Fibroblast of lung (primary cell): Measurements from ENCODE around the gene SPP1. TPM values are rescaled to one million over a fixed set of nuclear protein-coding genes. Genes with fewer than 3 reads are reported as not detected.
A peak's percentile ranks its signal among the peaks of the same experiment; 100 is the strongest.
"Not testable (repeated sequence)": the region's sequence is repeated elsewhere in the genome, so short reads cannot be mapped to it uniquely, and the experiment has no call there.

Source experiments
- DNase-seq, 2 donors: peaks; one replicate each; pipeline versions ENCODE4 v3.0.0 to v3.0.0-alpha.2; 2010; ENCODE audit warnings: low read depth in 2 of 2
- H2AFZ ChIP-seq: 2 replicates; pipeline ENCODE4 v1.5.1; 2012; ENCODE audit warnings: low read length, control low read depth, inconsistent platforms
- H3K27ac ChIP-seq: 2 replicates; pipeline ENCODE4 v1.5.1; 2011; ENCODE audit warnings: low read length, control low read depth; ENCODE audit not compliant: insufficient read depth
- H3K27me3 ChIP-seq: 2 replicates; pipeline ENCODE4 v1.5.1; 2011; ENCODE audit warnings: mild to moderate bottlenecking, low read length; ENCODE audit not compliant: control insufficient read depth, insufficient read depth
- H3K36me3 ChIP-seq: 2 replicates; pipeline ENCODE4 v1.5.1; 2011; ENCODE audit warnings: low read length; ENCODE audit not compliant: control insufficient read depth, insufficient read depth
- H3K4me1 ChIP-seq: 2 replicates; pipeline ENCODE4 v1.5.1; 2011; ENCODE audit warnings: low read length; ENCODE audit not compliant: control insufficient read depth, insufficient read depth; ENCODE audit errors: extremely low read depth
- H3K4me2 ChIP-seq: 2 replicates; pipeline ENCODE4 v1.5.1; 2011; ENCODE audit warnings: low read length, control low read depth; ENCODE audit not compliant: insufficient read depth; ENCODE audit errors: extremely low read depth
- H3K4me3 ChIP-seq, 4 experiments: fragments of 200-600 bp in 1 of 4; sonication (generic) in 1 of 4; replicated peaks in 1 of 4; 2 replicates each; pipeline ENCODE4 v1.5.1; 2011 to 2016; ENCODE audit warnings: low read length in 4 of 4, low read depth in 3 of 4, mild to moderate bottlenecking in 3 of 4, control low read depth in 2 of 4, inconsistent platforms in 1 of 4, mixed read lengths in 1 of 4; ENCODE audit not compliant: insufficient read depth in 1 of 4; ENCODE audit errors: control extremely low read depth in 1 of 4
- H3K79me2 ChIP-seq: 2 replicates; pipeline ENCODE4 v1.5.1; 2012; ENCODE audit warnings: mild to moderate bottlenecking, low read length, inconsistent platforms; ENCODE audit not compliant: control insufficient read depth, insufficient read depth
- H3K9ac ChIP-seq: 2 replicates; pipeline ENCODE4 v1.5.1; 2011; ENCODE audit warnings: mild to moderate bottlenecking, low read length, control low read depth; ENCODE audit not compliant: insufficient read depth
- H3K9me3 ChIP-seq: 2 replicates; pipeline ENCODE4 v1.5.1; 2012; ENCODE audit warnings: low read depth, low read length; ENCODE audit not compliant: control insufficient read depth, insufficient read depth
- H4K20me1 ChIP-seq: 2 replicates; pipeline ENCODE4 v1.5.1; 2011; ENCODE audit warnings: low read length; ENCODE audit not compliant: control insufficient read depth, insufficient read depth; ENCODE audit errors: extremely low read depth
- CTCF ChIP-seq, 2 donors: IDR thresholded peaks in 1 of 2; conservative IDR thresholded peaks in 1 of 2; 1 replicate in 1 of 2; 2 replicates in 1 of 2; pipeline ENCODE4 v1.5.1; 2011 to 2012; ENCODE audit warnings: low read length in 2 of 2, control low read depth in 1 of 2, inconsistent platforms in 1 of 2, low read depth in 1 of 2, mild to moderate bottlenecking in 1 of 2
- EZH2 ChIP-seq: IDR thresholded peaks from 2 replicates; pipeline ENCODE4 v1.5.1; 2012; ENCODE audit warnings: low read length, control low read depth, mild to moderate bottlenecking; ENCODE audit errors: missing control alignments
- polyA plus RNA-seq, 2 donors: library from polyadenylated mRNA; depleted of rRNA in 1 of 2; stranded (reverse) in 1 of 2; unstranded in 1 of 2; fragments of >200 nt; gene quantifications; 2 replicates each; pipeline ENCODE4 v1.2.1, GENCODE V29; 2011 to 2012; ENCODE audit warnings: missing spikeins in 1 of 2
- total RNA-seq: library from RNA; depleted of rRNA; stranded (reverse); fragments of >200 nt; gene quantifications from 2 replicates; pipeline ENCODE4 v1.2.1, GENCODE V29; 2014

The SPP1 gene
- total and polyA plus RNA-seq, 2 donors (not counting 1 experiment from before 2014, with no cell fraction given), result 0.17 to 0.59 TPM

GRCh38 chr4:88021824-88022223 lies 46.3 kb downstream of the SPP1 start:
- Histone ChIP-seq H3K27ac (no peak overlapping the region), H3K4me1 (peaks cover 13% of the 10 kb centered on the region), H3K79me2 (peaks cover 48% of the 10 kb centered on the region), H2AFZ (no peak overlapping the region), H3K36me3 (peaks cover 2% of the 10 kb centered on the region), H4K20me1 (no peaks in the 10 kb centered on the region), H3K4me3 (no peak overlapping the region), H3K9ac (no peak overlapping the region), H3K27me3 (no peaks in the 10 kb centered on the region), H3K4me2 (no peak overlapping the region), H3K9me3 (no peaks in the 10 kb centered on the region)
- TF ChIP-seq CTCF (conservative IDR thresholded peaks at IDR 0.05 in 1 of 2, IDR thresholded peaks at IDR 0.05 in 1 of 2; ENCODE audit: low read depth in 1 of 2, low read length in 2 of 2) (no peak), EZH2 (no peak)
- DNase-seq, result peak in 1 of 2 donors; percentile 45

- Histone ChIP-seq H3K27me3 (no peaks in the 10 kb centered on the region), H3K79me2 (peaks cover 45% of the 10 kb centered on the region), H4K20me1 (no peaks in the 10 kb centered on the region), H3K27ac (no peak overlapping the region), H3K36me3 (peaks cover 2% of the 10 kb centered on the region), H3K9ac (no peak overlapping the region), H3K4me1 (peaks cover 11% of the 10 kb centered on the region), H3K4me3 (no peak overlapping the region), H3K4me2 (no peak overlapping the region), H3K9me3 (no peaks in the 10 kb centered on the region), H2AFZ (no peak overlapping the region)
- TF ChIP-seq EZH2 (no peak), CTCF (conservative IDR thresholded peaks at IDR 0.05 in 1 of 2, IDR thresholded peaks at IDR 0.05 in 1 of 2; ENCODE audit: low read depth in 1 of 2, low read length in 2 of 2) (no peak)
- DNase-seq, result no peak
These were observed 46.8 kb downstream of the SPP1 start for GRCh38 chr4:88022289-88022688.

GRCh38 chr4:88025868-88026661 lies 50.6 kb downstream of the SPP1 start:
- H2AFZ ChIP-seq, H3K9me3 ChIP-seq, H3K9ac ChIP-seq, H3K27ac ChIP-seq, H3K27me3 ChIP-seq, H4K20me1 ChIP-seq, H3K4me3 ChIP-seq, DNase-seq, H3K4me2 ChIP-seq, H3K36me3 ChIP-seq: not testable (repeated sequence)
- Histone ChIP-seq H3K79me2 (peaks cover 32% of the 10 kb centered on the region), H3K4me1 (peaks cover 12% of the 10 kb centered on the region)
